ENCODE measurements around the gene NECAB2.

DNA sequence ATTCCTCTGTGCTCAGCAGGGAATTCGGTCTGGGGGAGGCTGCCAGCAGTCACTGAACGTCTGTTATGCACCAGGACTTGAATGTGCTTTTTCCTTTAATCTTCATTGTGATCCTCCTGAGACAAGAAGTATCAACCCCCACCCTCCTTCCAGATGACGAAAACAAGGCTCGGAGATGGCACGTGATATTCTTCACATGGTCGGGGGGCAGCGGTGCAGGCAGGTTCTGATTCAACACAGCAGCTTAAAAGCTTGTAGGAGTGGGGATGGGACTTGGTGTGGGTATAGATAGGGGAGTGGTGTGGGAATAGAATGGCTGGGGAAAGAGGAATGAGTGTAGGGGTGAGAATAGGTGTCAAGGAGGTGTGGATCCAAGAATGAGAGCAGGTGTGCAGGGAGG, 6.4 kb downstream of the NECAB2 start:
- TF ChIP-seq, protein P1, sequence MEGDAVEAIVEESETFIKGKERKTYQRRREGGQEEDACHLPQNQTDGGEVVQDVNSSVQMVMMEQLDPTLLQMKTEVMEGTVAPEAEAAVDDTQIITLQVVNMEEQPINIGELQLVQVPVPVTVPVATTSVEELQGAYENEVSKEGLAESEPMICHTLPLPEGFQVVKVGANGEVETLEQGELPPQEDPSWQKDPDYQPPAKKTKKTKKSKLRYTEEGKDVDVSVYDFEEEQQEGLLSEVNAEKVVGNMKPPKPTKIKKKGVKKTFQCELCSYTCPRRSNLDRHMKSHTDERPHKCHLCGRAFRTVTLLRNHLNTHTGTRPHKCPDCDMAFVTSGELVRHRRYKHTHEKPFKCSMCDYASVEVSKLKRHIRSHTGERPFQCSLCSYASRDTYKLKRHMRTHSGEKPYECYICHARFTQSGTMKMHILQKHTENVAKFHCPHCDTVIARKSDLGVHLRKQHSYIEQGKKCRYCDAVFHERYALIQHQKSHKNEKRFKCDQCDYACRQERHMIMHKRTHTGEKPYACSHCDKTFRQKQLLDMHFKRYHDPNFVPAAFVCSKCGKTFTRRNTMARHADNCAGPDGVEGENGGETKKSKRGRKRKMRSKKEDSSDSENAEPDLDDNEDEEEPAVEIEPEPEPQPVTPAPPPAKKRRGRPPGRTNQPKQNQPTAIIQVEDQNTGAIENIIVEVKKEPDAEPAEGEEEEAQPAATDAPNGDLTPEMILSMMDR (IDR thresholded peaks at IDR 0.05; ENCODE audit: insufficient read depth, low read length) = no peak
- no peak for TF ChIP-seq POLR2AphosphoS5 (IDR thresholded peaks at IDR 0.05; ENCODE audit: low read depth)
- TF ChIP-seq, protein P2, sequence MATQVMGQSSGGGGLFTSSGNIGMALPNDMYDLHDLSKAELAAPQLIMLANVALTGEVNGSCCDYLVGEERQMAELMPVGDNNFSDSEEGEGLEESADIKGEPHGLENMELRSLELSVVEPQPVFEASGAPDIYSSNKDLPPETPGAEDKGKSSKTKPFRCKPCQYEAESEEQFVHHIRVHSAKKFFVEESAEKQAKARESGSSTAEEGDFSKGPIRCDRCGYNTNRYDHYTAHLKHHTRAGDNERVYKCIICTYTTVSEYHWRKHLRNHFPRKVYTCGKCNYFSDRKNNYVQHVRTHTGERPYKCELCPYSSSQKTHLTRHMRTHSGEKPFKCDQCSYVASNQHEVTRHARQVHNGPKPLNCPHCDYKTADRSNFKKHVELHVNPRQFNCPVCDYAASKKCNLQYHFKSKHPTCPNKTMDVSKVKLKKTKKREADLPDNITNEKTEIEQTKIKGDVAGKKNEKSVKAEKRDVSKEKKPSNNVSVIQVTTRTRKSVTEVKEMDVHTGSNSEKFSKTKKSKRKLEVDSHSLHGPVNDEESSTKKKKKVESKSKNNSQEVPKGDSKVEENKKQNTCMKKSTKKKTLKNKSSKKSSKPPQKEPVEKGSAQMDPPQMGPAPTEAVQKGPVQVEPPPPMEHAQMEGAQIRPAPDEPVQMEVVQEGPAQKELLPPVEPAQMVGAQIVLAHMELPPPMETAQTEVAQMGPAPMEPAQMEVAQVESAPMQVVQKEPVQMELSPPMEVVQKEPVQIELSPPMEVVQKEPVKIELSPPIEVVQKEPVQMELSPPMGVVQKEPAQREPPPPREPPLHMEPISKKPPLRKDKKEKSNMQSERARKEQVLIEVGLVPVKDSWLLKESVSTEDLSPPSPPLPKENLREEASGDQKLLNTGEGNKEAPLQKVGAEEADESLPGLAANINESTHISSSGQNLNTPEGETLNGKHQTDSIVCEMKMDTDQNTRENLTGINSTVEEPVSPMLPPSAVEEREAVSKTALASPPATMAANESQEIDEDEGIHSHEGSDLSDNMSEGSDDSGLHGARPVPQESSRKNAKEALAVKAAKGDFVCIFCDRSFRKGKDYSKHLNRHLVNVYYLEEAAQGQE (IDR thresholded peaks at IDR 0.05; ENCODE audit: insufficient replicate concordance, low read depth) = no peak
- no peak for TF ChIP-seq GABPA (IDR thresholded peaks at IDR 0.05; ENCODE audit: low read depth)
- no peak for TF ChIP-seq SPI1 (IDR thresholded peaks at IDR 0.05; ENCODE audit: borderline replicate concordance, low read depth)
